H1 (cell line): ENCODE data around the gene FLNA. TPM values are rescaled to one million over a fixed set of nuclear protein-coding genes. Genes with fewer than 3 reads are reported as not detected.

Experiments used
- BRCA1 ChIP-seq: IDR thresholded peaks from 2 replicates; pipeline ENCODE4 v1.6.1; 2012; ENCODE audit warnings: low read depth, low read length, improper control_type of control experiment
- CHD1 ChIP-seq: IDR thresholded peaks from 2 replicates; pipeline ENCODE4 v1.6.1; 2012; ENCODE audit warnings: low read depth, low read length, improper control_type of control experiment
- CHD7 ChIP-seq: fragments of 300-600 bp; sonication (generic); IDR thresholded peaks from 2 replicates; pipeline ENCODE4 v1.7.1; 2012; ENCODE audit warnings: low read length, moderate library complexity, mild to moderate bottlenecking, inconsistent platforms; ENCODE audit not compliant: insufficient replicate concordance
- CTBP2 ChIP-seq: IDR thresholded peaks from 2 replicates; pipeline ENCODE4 v1.7.0; 2011; ENCODE audit warnings: borderline replicate concordance, mild to moderate bottlenecking, moderate library complexity, mixed read lengths, low read length; ENCODE audit not compliant: insufficient read depth, insufficient read length
- FOSL1 ChIP-seq: IDR thresholded peaks from 2 replicates; pipeline ENCODE4 v1.6.1; 2011; ENCODE audit warnings: mild to moderate bottlenecking, low read depth, low read length, moderate library complexity; ENCODE audit not compliant: insufficient read depth
- GABPA ChIP-seq: IDR thresholded peaks from 2 replicates; pipeline ENCODE4 v1.6.1; 2011; ENCODE audit warnings: mild to moderate bottlenecking, low read length, moderate library complexity, borderline replicate concordance; ENCODE audit not compliant: insufficient read depth
- JUN ChIP-seq: IDR thresholded peaks from 2 replicates; pipeline ENCODE4 v1.6.1; 2011; ENCODE audit warnings: low read depth, mild to moderate bottlenecking, improper control_type of control experiment, low read length
- PHF8 ChIP-seq: fragments of 200-600 bp; sonication (generic); conservative IDR thresholded peaks from 2 replicates; pipeline ENCODE4 v1.7.1; 2012; ENCODE audit warnings: low read depth, mild to moderate bottlenecking, inconsistent platforms, low read length, moderate library complexity
- POLR2AphosphoS5 ChIP-seq: IDR thresholded peaks from 2 replicates; pipeline ENCODE4 v1.6.1; 2011; ENCODE audit warnings: low read depth, low read length
- SP4 ChIP-seq: IDR thresholded peaks from 2 replicates; pipeline ENCODE4 v1.6.1; 2012; ENCODE audit warnings: low read length, inconsistent platforms
- polyA plus RNA-seq, 7 experiments: library from polyadenylated mRNA; depleted of rRNA in 3 of 7; stranded (reverse) in 5 of 7; unstranded in 2 of 7; fragments of >200 nt in 5 of 7; fragments of 200-250 nt in 2 of 7; gene quantifications; 1 replicate in 5 of 7; 2 replicates in 1 of 7; 4 replicates in 1 of 7; pipeline versions ENCODE4 v1.2.1 to v1.2.3, GENCODE V29; 2011 to 2013; ENCODE audit warnings: missing spikeins in 2 of 7, mixed read lengths in 2 of 7
- total RNA-seq: library from RNA; stranded (reverse); fragmentation: NEBNext Ultra II Directional; extraction: Animal tissue kit (Norgen Biotek cat#: 25700); gene quantifications from 2 replicates; pipeline ENCODE4 v1.2.1, GENCODE V29; 2021

Gene FLNA
- total and polyA plus RNA-seq, 2 of the 8 experiments (the other 6 are each of a cell fraction or from before 2014, with no cell fraction given), result 315 to 925 TPM

GRCh38 chrX:154371017-154371788 is 3.2 kb downstream of the FLNA start (continued):
- TF ChIP-seq CHD7 (no peak), PHF8 (peak; percentile 79), POLR2AphosphoS5 (peak; percentile 88), CHD1 (no peak), FOSL1 (no peak), BRCA1 (no peak), SP4 (peak; percentile 51; the same call in 1 of the 2 replicates), CTBP2 (no peak), JUN (no peak), GABPA (no peak)
